Fibroblast of pulmonary artery (primary cell): ENCODE measurements around the gene SUFU.

ENCODE experiments used
- DNase-seq: peaks from one replicate; pipeline ENCODE4 v3.0.0-alpha.2; 2010; ENCODE audit warnings: low read depth
- H3K4me3 ChIP-seq: replicated peaks from 2 replicates; pipeline ENCODE4 v1.5.1; 2011; ENCODE audit warnings: low read depth, mild to moderate bottlenecking, control low read depth, low read length, moderate library complexity
- TF ChIP-seq, protein P1 (sequence below): IDR thresholded peaks from 2 replicates; pipeline ENCODE4 v1.5.1; 2011; ENCODE audit warnings: mild to moderate bottlenecking, control low read depth, low read length, inconsistent platforms; ENCODE audit errors: missing control alignments

The SUFU gene

DNA sequence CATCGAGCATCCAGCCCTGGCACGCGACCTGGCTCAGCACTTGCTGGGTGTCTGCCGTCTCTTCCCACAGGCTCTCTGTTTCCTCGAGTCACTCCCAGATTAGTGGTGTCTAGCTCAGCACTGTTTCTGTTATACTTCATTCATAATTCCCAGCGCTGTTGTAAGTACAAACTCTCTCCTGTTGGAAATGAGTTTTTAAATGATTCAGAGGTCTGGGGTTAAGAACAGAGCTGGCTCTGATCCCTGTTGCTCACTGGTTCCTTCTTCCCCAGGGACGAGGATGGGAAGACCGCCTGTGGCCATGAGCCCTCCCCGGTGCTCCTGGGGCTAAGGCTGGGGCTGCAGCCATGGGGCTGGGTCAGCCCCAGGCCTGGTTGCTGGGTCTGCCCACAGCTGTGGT, 35.1 kb upstream of the SUFU start:
- DNase-seq: no peak
- TF ChIP-seq, protein P1, sequence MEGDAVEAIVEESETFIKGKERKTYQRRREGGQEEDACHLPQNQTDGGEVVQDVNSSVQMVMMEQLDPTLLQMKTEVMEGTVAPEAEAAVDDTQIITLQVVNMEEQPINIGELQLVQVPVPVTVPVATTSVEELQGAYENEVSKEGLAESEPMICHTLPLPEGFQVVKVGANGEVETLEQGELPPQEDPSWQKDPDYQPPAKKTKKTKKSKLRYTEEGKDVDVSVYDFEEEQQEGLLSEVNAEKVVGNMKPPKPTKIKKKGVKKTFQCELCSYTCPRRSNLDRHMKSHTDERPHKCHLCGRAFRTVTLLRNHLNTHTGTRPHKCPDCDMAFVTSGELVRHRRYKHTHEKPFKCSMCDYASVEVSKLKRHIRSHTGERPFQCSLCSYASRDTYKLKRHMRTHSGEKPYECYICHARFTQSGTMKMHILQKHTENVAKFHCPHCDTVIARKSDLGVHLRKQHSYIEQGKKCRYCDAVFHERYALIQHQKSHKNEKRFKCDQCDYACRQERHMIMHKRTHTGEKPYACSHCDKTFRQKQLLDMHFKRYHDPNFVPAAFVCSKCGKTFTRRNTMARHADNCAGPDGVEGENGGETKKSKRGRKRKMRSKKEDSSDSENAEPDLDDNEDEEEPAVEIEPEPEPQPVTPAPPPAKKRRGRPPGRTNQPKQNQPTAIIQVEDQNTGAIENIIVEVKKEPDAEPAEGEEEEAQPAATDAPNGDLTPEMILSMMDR: no peak
- no peak overlapping the region for H3K4me3 ChIP-seq

DNA sequence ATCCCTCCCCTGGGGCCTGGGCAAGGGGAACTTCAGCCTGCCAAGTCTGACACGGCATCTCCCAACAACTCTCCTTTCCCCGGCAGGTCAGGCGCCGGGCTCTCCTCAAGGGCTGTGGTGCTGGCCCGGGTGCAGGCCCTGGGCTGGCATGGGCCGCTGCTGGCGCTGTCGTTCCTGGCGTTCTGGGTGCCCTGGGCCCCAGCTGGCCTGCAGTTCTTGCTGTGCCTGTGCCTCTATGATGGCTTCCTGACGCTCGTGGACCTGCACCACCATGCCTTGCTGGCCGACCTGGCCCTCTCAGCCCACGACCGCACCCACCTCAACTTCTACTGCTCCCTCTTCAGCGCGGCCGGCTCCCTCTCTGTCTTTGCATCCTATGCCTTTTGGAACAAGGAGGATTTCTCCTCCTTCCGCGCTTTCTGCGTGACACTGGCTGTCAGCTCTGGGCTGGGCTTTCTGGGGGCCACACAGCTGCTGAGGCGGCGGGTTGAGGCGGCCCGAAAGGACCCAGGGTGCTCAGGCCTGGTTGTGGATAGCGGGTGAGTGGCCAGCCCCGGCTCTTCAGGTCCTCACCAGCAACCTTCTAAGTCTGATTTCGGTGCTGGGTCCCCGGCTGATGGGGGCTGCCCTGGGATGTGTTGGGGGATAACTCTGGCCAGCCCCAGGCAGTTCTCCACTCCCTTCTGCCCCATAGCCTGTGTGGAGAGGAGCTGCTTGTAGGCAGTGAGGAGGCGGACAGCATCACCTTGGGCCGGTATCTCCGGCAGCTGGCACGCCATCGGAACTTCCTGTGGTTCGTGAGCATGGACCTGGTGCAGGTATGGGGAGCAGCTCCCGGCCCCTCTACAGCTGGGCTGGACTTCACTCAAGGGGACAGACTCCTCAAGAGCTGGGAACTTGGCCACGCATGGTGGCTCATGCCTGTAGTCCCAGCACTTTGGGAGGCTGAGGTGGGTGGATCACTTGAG, 32.9 kb upstream of the SUFU start:
- no peak for DNase-seq
- TF ChIP-seq, protein P1: no peak
- no peak overlapping the region for H3K4me3 ChIP-seq

DNA sequence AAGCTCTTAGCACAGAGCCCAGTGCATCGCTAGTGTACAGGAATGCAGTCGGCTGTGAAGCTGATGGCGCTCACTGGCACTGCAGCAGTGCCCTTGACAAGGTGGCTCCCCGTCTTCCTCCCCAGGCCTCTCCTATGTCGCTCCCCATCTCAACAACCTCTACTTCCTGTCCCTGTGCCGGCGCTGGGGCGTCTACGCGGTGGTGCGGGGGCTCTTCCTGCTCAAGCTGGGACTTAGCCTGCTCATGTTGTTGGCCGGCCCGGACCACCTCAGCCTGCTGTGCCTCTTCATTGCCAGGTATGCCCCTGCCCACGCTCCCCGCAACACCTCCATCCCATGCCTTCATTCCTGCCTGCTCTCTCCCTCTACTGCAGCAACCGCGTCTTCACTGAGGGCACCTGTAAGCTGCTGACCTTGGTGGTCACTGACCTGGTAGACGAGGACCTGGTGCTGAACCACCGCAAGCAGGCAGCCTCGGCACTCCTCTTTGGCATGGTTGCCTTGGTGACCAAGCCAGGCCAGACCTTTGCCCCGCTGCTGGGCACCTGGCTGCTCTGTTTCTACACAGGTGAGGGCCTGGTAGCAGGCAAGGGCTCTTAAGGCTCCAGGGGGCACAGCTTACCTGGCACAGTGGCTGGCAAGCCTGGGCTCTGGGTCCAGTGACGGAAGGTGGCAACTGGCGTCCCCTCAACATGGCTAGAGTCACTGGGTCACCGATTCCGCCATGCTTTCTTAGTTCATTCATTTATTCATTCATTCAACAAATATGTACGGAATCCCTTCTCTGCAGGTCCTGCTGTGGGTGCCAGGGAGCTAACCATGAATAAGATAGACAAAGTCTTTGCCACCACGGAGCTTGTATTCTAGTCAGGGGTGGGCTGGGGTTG, 30.1 kb upstream of the SUFU start:
- H3K4me3 ChIP-seq: no peak overlapping the region
- no peak for DNase-seq
- TF ChIP-seq, protein P1: no peak

DNA sequence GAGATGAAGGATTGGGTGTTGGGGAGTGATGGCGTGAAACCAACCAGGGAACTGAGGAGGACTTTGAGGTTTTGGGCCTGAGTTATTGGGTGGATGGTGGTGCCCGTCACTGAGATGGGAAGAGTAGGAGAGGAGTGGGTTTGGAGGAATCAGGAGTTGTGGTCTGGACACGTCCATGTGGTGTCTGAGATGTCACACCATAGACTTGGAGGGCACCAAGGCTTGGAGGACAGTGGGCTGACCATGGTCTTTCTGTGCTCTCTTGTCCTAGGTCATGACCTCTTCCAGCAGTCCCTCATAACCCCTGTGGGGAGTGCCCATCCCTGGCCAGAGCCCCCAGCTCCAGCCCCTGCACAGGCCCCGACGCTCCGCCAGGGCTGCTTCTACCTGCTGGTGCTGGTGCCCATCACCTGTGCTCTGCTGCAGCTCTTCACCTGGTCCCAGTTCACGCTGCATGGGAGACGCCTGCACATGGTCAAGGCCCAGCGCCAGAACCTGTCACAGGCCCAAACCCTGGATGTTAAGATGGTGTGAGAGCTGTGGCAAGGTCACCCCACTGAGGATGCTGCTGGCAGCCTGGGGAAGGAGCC, 28.2 kb upstream of the SUFU start:
- TF ChIP-seq, protein P1: no peak
- DNase-seq: no peak
- no peak overlapping the region for H3K4me3 ChIP-seq

DNA sequence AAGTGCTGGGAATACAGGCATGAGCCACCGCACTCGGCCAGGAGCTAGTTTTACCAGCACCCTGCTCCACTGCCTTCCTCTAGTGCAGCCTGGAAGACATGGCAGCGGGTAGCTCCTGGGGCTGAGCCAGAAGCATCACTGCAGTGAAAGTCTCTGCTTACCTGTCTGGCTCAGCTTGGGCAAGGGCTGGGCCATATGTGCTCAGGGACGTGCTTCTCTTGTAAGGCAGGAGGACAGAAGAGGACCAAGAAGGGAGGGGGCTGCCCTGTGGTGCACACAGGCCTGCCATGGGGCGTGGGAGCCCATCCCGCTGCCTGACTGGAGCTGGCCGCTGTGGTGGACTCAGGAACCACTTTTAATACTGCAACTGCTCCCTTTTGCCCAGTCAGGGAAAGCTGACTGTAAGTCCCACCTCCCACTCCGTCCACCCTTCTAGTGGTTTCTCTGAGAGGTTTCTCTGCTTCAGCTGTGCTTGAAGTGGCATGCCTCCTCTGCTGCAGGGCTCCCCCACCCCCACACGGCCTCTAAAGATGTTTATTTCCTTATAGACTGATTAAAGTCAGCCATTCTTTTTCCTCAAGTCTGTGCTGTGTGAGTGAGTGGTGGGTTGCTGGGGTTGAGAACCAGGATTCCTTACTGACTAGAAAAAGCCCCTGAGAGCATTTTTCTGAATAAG, 27.2 kb upstream of the SUFU start:
- TF ChIP-seq, protein P1: no peak
- H3K4me3 ChIP-seq: no peak overlapping the region
- DNase-seq: no peak

DNA sequence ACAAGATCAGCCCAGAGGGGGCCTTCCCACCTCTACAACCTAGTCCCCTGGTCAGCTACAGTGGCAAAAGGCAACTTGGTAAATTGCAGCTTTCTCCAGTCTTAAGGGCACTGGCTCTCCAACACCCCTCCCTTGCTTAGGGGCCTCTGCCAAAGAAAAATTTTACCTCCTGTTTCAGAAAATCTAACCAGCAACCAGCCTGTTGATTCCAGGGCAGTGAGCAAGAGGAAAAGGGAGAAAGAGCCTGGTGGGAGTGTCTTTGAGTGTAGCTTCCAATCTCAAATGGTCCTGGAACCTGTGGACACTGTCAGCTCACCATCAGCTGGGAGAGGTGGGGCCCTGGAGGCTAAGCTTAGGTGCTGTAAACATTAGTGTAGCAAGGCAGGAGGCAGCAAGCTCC, 24.1 kb upstream of the SUFU start:
- no peak overlapping the region for H3K4me3 ChIP-seq
- no peak for DNase-seq
- TF ChIP-seq, protein P1: no peak
